ENCODE results near the gene ENTPD8. TPM values are rescaled to one million over a fixed set of nuclear protein-coding genes. Genes with fewer than 3 reads are reported as not detected.
"Not testable (repeated sequence)": the region's sequence is repeated elsewhere in the genome, so short reads cannot be mapped to it uniquely, and the experiment has no call there.

ENTPD8 gene
- total RNA-seq, 1 donor from 2014 or later: not detected

DNA sequence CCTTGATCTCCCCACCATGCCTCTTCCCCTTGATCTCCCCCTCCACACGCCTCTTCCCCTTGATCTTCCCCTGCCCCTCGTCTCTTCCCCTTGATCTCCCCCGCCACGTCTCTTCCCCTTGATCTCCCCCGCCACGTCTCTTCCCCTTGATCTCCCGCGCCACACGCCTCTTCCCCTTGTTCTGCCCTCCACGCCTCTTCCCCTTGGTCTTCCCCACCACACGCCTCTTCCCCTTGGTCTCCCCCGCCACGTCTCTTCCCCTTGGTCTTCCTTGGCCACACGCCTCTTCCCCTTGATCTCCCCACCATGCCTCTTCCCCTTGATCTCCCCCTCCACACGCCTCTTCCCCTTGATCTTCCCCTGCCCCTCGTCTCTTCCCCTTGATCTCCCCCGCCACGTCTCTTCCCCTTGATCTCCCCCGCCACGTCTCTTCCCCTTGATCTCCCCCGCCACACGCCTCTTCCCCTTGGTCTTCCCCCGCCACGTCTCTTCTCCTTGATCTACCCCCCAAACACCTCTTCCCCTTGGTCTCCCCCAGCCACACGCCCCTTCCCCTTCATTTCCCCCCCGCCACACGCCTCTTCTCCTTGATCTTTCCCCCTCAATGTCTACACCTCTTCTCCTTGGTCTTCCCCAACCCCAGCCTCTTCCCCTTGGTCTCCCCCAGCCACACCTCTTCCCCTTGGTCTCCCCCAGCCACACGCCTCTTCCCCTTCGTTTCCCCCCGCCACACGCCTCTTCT lies 10.3 kb upstream of the ENTPD8 start:
- not testable (repeated sequence) for H3K27ac Mint-ChIP-seq, H3K27me3 Mint-ChIP-seq, H3K9me3 Mint-ChIP-seq, DNase-seq, H3K4me3 Mint-ChIP-seq
- intact Hi-C loops (cut with micrococcal nuclease): loop anchor here (5.0 to 10.0 kb wide), 2 partner anchors 657 to 969 kb away; partner anchors contain the start of genes CCDC183, SEC16A and TMEM141
- H3K4me1 Mint-ChIP-seq: peaks cover 21% of the 10 kb centered on the region
- H3K36me3 Mint-ChIP-seq (ENCODE audit: low read depth): peaks cover 31% of the 10 kb centered on the region

DNA sequence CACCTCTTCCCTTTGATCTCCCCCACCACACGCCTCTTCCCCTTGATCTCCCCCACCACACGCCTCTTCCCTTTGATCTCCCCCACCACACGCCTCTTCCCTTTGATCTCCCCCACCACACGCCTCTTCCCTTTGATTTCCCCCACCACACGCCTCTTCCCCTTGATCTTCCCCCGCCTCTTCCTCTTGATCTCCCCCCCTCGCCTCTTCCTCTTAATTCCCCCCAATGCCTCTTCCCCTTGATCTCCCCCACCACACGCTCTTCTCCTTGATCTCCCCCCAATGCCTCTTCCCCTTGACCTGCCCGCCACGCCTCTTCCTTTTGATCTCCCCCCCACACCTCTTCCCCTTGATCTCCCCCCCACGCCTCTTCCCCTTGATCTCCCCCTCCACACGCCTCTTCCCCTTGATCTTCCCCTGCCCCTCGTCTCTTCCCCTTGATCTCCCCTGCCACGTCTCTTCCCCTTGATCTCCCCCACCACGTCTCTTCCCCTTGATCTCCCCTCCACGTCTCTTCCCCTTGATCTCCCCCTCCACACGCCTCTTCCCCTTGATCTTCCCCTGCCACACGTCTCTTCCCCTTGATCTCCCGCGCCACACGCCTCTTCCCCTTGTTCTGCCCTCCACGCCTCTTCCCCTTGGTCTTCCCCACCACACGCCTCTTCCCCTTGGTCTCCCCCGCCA lies 9.5 kb upstream of the ENTPD8 start:
- peak; percentile 71 for DNase-seq
- intact Hi-C loops (cut with micrococcal nuclease): loop anchor here (5.0 to 10.0 kb wide), 2 partner anchors 656 to 968 kb away; partner anchors contain the start of genes CCDC183, SEC16A and TMEM141
- H3K27ac Mint-ChIP-seq, H3K9me3 Mint-ChIP-seq, H3K4me3 Mint-ChIP-seq, H3K27me3 Mint-ChIP-seq: not testable (repeated sequence)
- Mint-ChIP-seq H3K36me3 (ENCODE audit: low read depth) (peaks cover 28% of the 10 kb centered on the region), H3K4me1 (peaks cover 19% of the 10 kb centered on the region)

- peak; percentile 79 for DNase-seq
- Mint-ChIP-seq H3K9me3 (no peaks in the 10 kb centered on the region), H3K27ac (peak overlapping the region; percentile 48), H3K4me1 (peaks cover 22% of the 10 kb centered on the region), H3K4me3 (no peak overlapping the region), H3K27me3 (no peaks in the 10 kb centered on the region), H3K36me3 (ENCODE audit: low read depth) (peaks cover 27% of the 10 kb centered on the region)
- intact Hi-C loops (cut with micrococcal nuclease): loop anchor here (5.0 to 10.0 kb wide), 2 partner anchors 655 to 968 kb away; partner anchors contain the start of genes CCDC183, SEC16A and TMEM141
Observed at GRCh38 chr9:137449931-137450538, 8.9 kb upstream of the ENTPD8 start.

DNA sequence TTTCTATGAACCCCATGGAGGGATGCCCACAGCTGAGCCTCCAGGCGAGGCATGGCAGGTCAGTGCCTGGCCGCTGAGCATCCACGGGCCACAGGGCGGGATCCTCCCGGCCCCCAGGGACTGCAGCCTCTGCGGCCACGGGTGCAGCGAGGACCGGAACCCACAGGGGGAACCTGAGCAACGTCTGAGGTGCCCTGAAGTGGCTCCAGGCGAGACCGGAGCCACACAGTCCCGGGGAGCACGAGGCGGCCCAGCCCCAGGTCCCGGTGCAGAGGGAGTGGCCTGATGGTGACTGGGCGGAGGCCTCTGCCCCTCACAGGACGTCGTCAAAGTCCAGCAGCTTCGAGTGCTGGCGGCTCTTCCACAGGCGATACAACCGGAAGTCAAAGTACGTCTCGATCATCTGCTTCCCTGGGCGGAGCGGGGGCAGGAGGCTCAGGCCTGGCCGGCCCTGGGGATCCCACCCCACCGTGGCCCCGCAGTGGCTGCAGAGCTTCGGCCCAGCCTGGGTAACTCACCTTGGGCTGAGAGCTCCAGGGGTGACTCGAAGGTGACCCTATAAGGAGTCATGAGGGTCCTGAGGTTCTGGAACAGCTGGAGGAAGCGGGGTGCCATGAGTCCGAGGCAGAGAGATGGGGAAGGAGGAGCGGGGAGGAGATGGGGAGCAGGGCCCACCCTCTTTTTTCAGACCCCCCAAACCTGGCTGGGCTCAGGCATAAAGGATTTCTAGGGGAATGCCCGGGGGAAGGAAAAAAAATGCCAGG lies 8.1 kb upstream of the ENTPD8 start:
- intact Hi-C loops (cut with micrococcal nuclease): no loop called here
- Mint-ChIP-seq H3K27ac (no peak overlapping the region), H3K4me3 (no peak overlapping the region), H3K36me3 (ENCODE audit: low read depth) (peaks cover 24% of the 10 kb centered on the region), H3K4me1 (peaks cover 18% of the 10 kb centered on the region), H3K9me3 (no peaks in the 10 kb centered on the region), H3K27me3 (no peaks in the 10 kb centered on the region)
- DNase-seq: no peak

GRCh38 chr9:137448602-137448962 lies 7.4 kb upstream of the ENTPD8 start:
- H3K4me1 Mint-ChIP-seq: peaks cover 16% of the 10 kb centered on the region
- no peak overlapping the region for H3K4me3 Mint-ChIP-seq
- intact Hi-C loops (cut with micrococcal nuclease): no loop called here
- H3K9me3 Mint-ChIP-seq: no peaks in the 10 kb centered on the region
- no peak for DNase-seq
- H3K36me3 Mint-ChIP-seq (ENCODE audit: low read depth): peaks cover 21% of the 10 kb centered on the region
- H3K27me3 Mint-ChIP-seq: peaks cover 3% of the 10 kb centered on the region
- no peak overlapping the region for H3K27ac Mint-ChIP-seq

DNA sequence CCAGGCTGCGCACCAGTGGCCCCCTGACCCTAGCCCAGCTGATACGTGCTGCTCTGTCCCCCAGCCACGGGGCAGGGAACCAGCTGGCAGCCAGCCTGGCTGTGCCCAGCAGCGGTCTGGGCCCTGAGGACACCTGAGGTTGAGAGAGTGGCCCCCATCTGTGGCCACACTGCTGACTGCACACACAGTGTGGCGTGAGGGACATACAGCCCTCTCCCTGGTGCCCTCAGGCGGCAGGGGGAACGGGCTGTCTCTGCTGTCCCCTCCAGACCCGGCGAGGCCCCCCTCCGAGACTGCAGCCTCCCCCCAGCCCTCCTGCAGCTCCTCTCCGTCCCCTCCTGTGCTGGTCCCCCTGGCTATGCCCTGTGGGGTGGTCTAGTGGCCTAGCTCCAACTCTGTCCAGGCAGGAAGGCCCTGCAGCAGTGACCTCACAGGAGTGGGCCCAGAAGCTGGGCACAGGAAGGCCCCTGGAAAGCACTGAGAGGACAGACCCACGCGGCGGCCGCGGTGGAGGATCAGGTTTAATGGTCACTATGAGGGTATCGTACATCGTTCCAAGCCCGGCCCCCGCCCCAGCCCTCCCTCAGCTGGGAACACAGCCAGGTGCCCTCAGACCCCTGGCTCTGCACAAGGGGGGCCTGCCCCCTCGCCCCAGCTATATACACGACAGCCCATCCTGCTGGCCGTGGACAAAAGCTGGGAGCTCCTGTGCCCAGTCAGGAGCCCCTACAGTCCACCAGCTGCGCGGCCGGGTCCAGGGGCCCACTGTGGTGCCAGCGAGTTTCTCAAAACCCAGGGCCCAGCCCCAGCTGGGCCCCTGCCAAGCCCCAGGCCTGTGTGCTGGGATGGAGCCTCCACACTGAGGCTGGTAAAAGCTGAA lies 6.8 kb upstream of the ENTPD8 start:
- Mint-ChIP-seq H3K9me3 (no peaks in the 10 kb centered on the region), H3K36me3 (ENCODE audit: low read depth) (peaks cover 20% of the 10 kb centered on the region), H3K27ac (no peak overlapping the region), H3K27me3 (peaks cover 5% of the 10 kb centered on the region), H3K4me3 (no peak overlapping the region), H3K4me1 (peaks cover 16% of the 10 kb centered on the region)
- intact Hi-C loops (cut with micrococcal nuclease): no loop called here
- no peak for DNase-seq

- peaks cover 11% of the 10 kb centered on the region for H3K27me3 Mint-ChIP-seq
- peak overlapping the region; percentile 29 for H3K27ac Mint-ChIP-seq
- peaks cover 13% of the 10 kb centered on the region for H3K36me3 Mint-ChIP-seq (ENCODE audit: low read depth)
- peaks cover 14% of the 10 kb centered on the region for H3K4me1 Mint-ChIP-seq
- no peak for DNase-seq
- intact Hi-C loops (cut with micrococcal nuclease): no loop called here
- H3K4me3 Mint-ChIP-seq: no peak overlapping the region
- H3K9me3 Mint-ChIP-seq: no peaks in the 10 kb centered on the region
Observed at GRCh38 chr9:137446851-137447471, 5.8 kb upstream of the ENTPD8 start.

DNA sequence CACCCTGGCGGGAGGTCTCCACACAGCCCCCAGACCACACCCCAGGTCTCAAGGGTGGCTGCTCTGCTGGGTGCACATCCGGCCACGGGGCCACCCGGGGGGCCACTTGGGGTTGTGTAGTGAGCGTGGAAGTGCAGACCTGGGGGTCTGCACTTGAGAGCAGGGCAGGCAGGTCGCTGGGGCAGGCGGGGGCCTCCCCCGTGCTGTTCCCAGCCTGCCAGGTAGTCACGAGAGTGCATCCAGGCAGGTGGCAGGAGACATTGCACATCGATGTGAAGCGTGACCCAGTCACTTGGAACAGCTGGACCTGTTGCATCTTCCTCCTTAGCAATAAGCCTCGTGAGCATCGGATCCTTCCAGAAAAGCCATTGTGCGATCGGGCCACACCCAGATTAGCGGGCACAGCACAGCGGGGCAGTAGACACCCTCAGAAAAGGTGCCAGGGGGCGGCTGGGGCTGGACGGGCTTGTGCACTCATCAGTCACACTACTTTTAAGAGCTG lies 4.8 kb upstream of the ENTPD8 start:
- Mint-ChIP-seq H3K27ac (no peak overlapping the region), H3K4me3 (no peak overlapping the region), H3K4me1 (peaks cover 13% of the 10 kb centered on the region), H3K27me3 (peaks cover 13% of the 10 kb centered on the region), H3K9me3 (no peaks in the 10 kb centered on the region), H3K36me3 (ENCODE audit: low read depth) (peaks cover 13% of the 10 kb centered on the region)
- DNase-seq: no peak
- intact Hi-C loops (cut with micrococcal nuclease): loop anchor here (2.0 kb wide), 1 partner anchor 23 kb away; the partner anchor contains the start of genes EXD3 and NOXA1

GRCh38 chr9:137445275-137445807 lies 4.2 kb upstream of the ENTPD8 start:
- Mint-ChIP-seq H3K9me3 (no peaks in the 10 kb centered on the region), H3K27ac (no peak overlapping the region), H3K4me3 (no peak overlapping the region), H3K36me3 (ENCODE audit: low read depth) (peaks cover 13% of the 10 kb centered on the region), H3K4me1 (peaks cover 10% of the 10 kb centered on the region), H3K27me3 (peaks cover 13% of the 10 kb centered on the region)
- intact Hi-C loops (cut with micrococcal nuclease): loop anchor here (2.0 kb wide), 1 partner anchor 23 kb away; the partner anchor contains the start of genes EXD3 and NOXA1
- peak; percentile 96 for DNase-seq

- Mint-ChIP-seq H3K4me3 (no peak overlapping the region), H3K9me3 (no peaks in the 10 kb centered on the region), H3K27ac (no peak overlapping the region), H3K27me3 (peaks cover 16% of the 10 kb centered on the region), H3K36me3 (ENCODE audit: low read depth) (peaks cover 6% of the 10 kb centered on the region), H3K4me1 (peaks cover 8% of the 10 kb centered on the region)
- intact Hi-C loops (cut with micrococcal nuclease): loop anchor here (2.0 kb wide), 1 partner anchor 21 kb away; the partner anchor contains the start of genes EXD3 and NOXA1
- no peak for DNase-seq
Observed at GRCh38 chr9:137444106-137444790, 3.1 kb upstream of the ENTPD8 start.

DNA sequence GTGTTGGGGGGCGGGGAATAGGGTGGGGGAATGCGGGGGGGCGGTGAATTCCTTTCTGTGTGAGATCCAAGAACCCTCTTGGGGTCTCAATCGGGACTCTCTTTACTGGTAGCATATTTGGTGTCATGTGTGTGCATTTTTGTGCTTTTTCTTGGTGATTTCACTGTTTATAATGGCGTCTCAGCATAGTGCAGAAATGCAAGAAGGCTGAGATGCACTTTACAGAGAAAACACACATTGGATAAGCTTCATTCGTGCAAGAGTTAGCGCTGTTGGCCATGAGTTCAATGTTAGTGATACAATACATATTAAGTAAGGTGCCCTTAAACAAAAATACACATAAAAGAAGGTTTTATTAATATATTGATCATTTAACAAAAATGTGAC lies 771 bp upstream of the ENTPD8 start:
- peaks cover 16% of the 10 kb centered on the region for H3K27me3 Mint-ChIP-seq
- no peaks in the 10 kb centered on the region for H3K36me3 Mint-ChIP-seq (ENCODE audit: low read depth)

More for the DNA sequence above, 771 bp upstream of the ENTPD8 start:
- peaks cover 8% of the 10 kb centered on the region for H3K4me1 Mint-ChIP-seq
- intact Hi-C loops (cut with micrococcal nuclease): no loop called here
- H3K27ac Mint-ChIP-seq: no peak overlapping the region
- peak overlapping the region; percentile 70 for H3K4me3 Mint-ChIP-seq
- DNase-seq: no peak
- no peaks in the 10 kb centered on the region for H3K9me3 Mint-ChIP-seq
